H1 (cell line): ENCODE results near the gene STIM1. TPM values are rescaled to one million over a fixed set of nuclear protein-coding genes. Genes with fewer than 3 reads are reported as not detected.

Experiments used
- CTCF ChIA-PET: fragments of 300-600 bp; sonication (Branson Sonifier 250); formaldehyde crosslinking; loops from one replicate; lab custom pipeline; 2021; ENCODE audit not compliant: partially characterized antibody; lab: Charles Lee
- POLR2A ChIA-PET: fragments of 300-600 bp; sonication (Branson Sonifier 250); formaldehyde crosslinking; loops from one replicate; lab custom pipeline; 2021; ENCODE audit warnings: inconsistent platforms; ENCODE audit not compliant: partially characterized antibody; lab: Charles Lee
- DNase-seq, 2 experiments: peaks; one replicate each; pipeline versions ENCODE4 v3.0.0 to v3.0.0-alpha.2; 2010 to 2022; ENCODE audit warnings: low spot score in 2 of 2, low read depth in 1 of 2, mixed read lengths in 1 of 2
- FAIRE-seq: peaks from 2 replicates; lab custom pipeline; 2011; peaks lifted over from hg19 to GRCh38; lab: Jason Lieb, UNC
- H2AFZ ChIP-seq: 2 replicates; pipeline ENCODE4 v1.8.1; 2012; ENCODE audit warnings: low read length, inconsistent platforms
- H2AK5ac ChIP-seq: 2 replicates; pipeline ENCODE4 v1.6.1; 2013; ENCODE audit warnings: low read depth, low read length
- H2BK120ac ChIP-seq: replicated peaks from 2 replicates; pipeline ENCODE3; 2013; ENCODE audit warnings: low read depth, low read length, inconsistent platforms
- H2BK12ac ChIP-seq: 2 replicates; pipeline ENCODE4 v1.6.1; 2013; ENCODE audit warnings: low read depth, low read length
- H2BK15ac ChIP-seq: 2 replicates; pipeline ENCODE4 v1.6.1; 2013; ENCODE audit warnings: low read length
- H2BK20ac ChIP-seq: 2 replicates; pipeline ENCODE4 v1.6.1; 2013; ENCODE audit warnings: low read length
- H2BK5ac ChIP-seq: 2 replicates; pipeline ENCODE4 v1.6.1; 2013; ENCODE audit warnings: low read depth, low read length
- H3K14ac ChIP-seq: 2 replicates; pipeline ENCODE4 v1.6.1; 2013; ENCODE audit warnings: inconsistent platforms; ENCODE audit not compliant: insufficient read length
- H3K18ac ChIP-seq: 2 replicates; pipeline ENCODE4 v1.6.1; 2013; ENCODE audit warnings: low read length; ENCODE audit errors: extremely low read depth
- H3K23ac ChIP-seq: 2 replicates; pipeline ENCODE4 v1.6.1; 2013; ENCODE audit warnings: inconsistent platforms; ENCODE audit not compliant: insufficient read length
- H3K23me2 ChIP-seq: 2 replicates; pipeline ENCODE4 v1.6.1; 2013; ENCODE audit warnings: low read depth, low read length
- H3K27ac ChIP-seq: 2 replicates; pipeline ENCODE4 v1.6.1; 2011; ENCODE audit warnings: low read depth, low read length, inconsistent platforms
- H3K27me3 ChIP-seq, 4 experiments: replicated peaks in 1 of 4; 1 replicate in 1 of 4; 2 replicates in 3 of 4; pipeline versions ENCODE4 v1.6.1 to v1.8.1; 2011 to 2013; ENCODE audit warnings: low read length in 3 of 4, mild to moderate bottlenecking in 3 of 4, inconsistent platforms in 2 of 4, mixed read lengths in 2 of 4, moderate library complexity in 1 of 4; ENCODE audit not compliant: control insufficient read depth in 3 of 4, insufficient read depth in 3 of 4; ENCODE audit errors: extremely low read depth in 1 of 4
- H3K36me3 ChIP-seq, 4 experiments: 2 replicates each; pipeline versions ENCODE4 v1.6.1 to v1.8.1; 2011 to 2013; ENCODE audit warnings: mild to moderate bottlenecking in 4 of 4, low read length in 3 of 4, moderate library complexity in 2 of 4, control low read depth in 1 of 4, inconsistent platforms in 1 of 4; ENCODE audit not compliant: insufficient read depth in 4 of 4, control insufficient read depth in 2 of 4
- H3K4ac ChIP-seq: replicated peaks from 2 replicates; pipeline ENCODE3; 2013; ENCODE audit warnings: low read length, low read depth, mixed read lengths, inconsistent platforms; ENCODE audit not compliant: insufficient read length
- H3K4me1 ChIP-seq, 4 experiments: replicated peaks in 1 of 4; 1 replicate in 1 of 4; 2 replicates in 3 of 4; pipeline versions ENCODE4 v1.6.1 to v1.8.1; 2011 to 2013; ENCODE audit warnings: low read length in 3 of 4, inconsistent platforms in 2 of 4, mixed read lengths in 1 of 4; ENCODE audit not compliant: insufficient read depth in 4 of 4, control insufficient read depth in 3 of 4
- H3K4me2 ChIP-seq, 2 experiments: 2 replicates each; pipeline versions ENCODE4 v1.6.1 to v1.8.1; 2011 to 2013; ENCODE audit warnings: low read depth in 2 of 2, low read length in 2 of 2, control low read depth in 1 of 2, inconsistent platforms in 1 of 2, mild to moderate bottlenecking in 1 of 2; ENCODE audit not compliant: insufficient read depth in 1 of 2
- H3K4me3 ChIP-seq, 4 experiments: fragments of 200-600, 300-600 bp in 1 of 4; sonication (generic), shearing (Covaris generic), sonication (Bioruptor Twin) in 1 of 4; 2 replicates each; pipeline versions ENCODE4 v1.5.1 to v1.8.1; 2011 to 2016; ENCODE audit warnings: low read length in 4 of 4, low read depth in 3 of 4, control low read depth in 2 of 4, inconsistent platforms in 2 of 4, mild to moderate bottlenecking in 2 of 4, mixed read lengths in 1 of 4, moderate library complexity in 1 of 4; ENCODE audit not compliant: insufficient read depth in 2 of 4; ENCODE audit errors: extremely low read depth in 1 of 4
- H3K56ac ChIP-seq: replicated peaks from 2 replicates; pipeline ENCODE3; 2013; ENCODE audit warnings: low read depth, mild to moderate bottlenecking, mixed read lengths, low read length, inconsistent platforms; ENCODE audit not compliant: insufficient read length
- H3K79me1 ChIP-seq: 2 replicates; pipeline ENCODE4 v1.6.1; 2013; ENCODE audit warnings: low read depth, low read length, control low read depth
- H3K79me2 ChIP-seq, 2 experiments: 2 replicates each; pipeline versions ENCODE4 v1.6.1 to v1.8.1; 2012 to 2013; ENCODE audit warnings: low read length in 2 of 2, mild to moderate bottlenecking in 2 of 2, inconsistent platforms in 1 of 2; ENCODE audit not compliant: insufficient read depth in 2 of 2, control insufficient read depth in 1 of 2
- H3K9ac ChIP-seq, 4 experiments: replicated peaks in 1 of 4; 1 replicate in 1 of 4; 2 replicates in 3 of 4; pipeline versions ENCODE4 v1.6.1 to v1.8.1; 2011 to 2013; ENCODE audit warnings: low read depth in 3 of 4, low read length in 3 of 4, control low read depth in 2 of 4, mild to moderate bottlenecking in 2 of 4, moderate library complexity in 2 of 4, inconsistent platforms in 1 of 4; ENCODE audit errors: extremely low read depth in 1 of 4
- H3K9me3 ChIP-seq, 2 experiments: 2 replicates each; pipeline versions ENCODE4 v1.6.1 to v1.8.1; 2012 to 2013; ENCODE audit warnings: mild to moderate bottlenecking in 2 of 2, moderate library complexity in 2 of 2, control low read depth in 1 of 2, inconsistent platforms in 1 of 2, low read depth in 1 of 2, low read length in 1 of 2, mixed read lengths in 1 of 2; ENCODE audit not compliant: insufficient read depth in 2 of 2
- H4K20me1 ChIP-seq, 2 experiments: replicated peaks in 1 of 2; 2 replicates each; pipeline versions ENCODE3 to v1.8.1; 2011 to 2013; ENCODE audit warnings: inconsistent platforms in 2 of 2, low read length in 2 of 2, mild to moderate bottlenecking in 1 of 2; ENCODE audit not compliant: insufficient read depth in 2 of 2, control insufficient read depth in 1 of 2
- H4K5ac ChIP-seq: 2 replicates; pipeline ENCODE4 v1.6.1; 2013; ENCODE audit warnings: low read length, low read depth, mixed read lengths, inconsistent platforms; ENCODE audit not compliant: insufficient read length
- H4K8ac ChIP-seq: 2 replicates; pipeline ENCODE4 v1.8.0; 2013; ENCODE audit warnings: mild to moderate bottlenecking, moderate library complexity, low read length, inconsistent platforms; ENCODE audit not compliant: insufficient read depth; ENCODE audit errors: extremely low read depth
- H4K91ac ChIP-seq: replicated peaks from 2 replicates; pipeline ENCODE3; 2013; ENCODE audit warnings: low read length, mixed read lengths, inconsistent platforms; ENCODE audit not compliant: insufficient read length
- CHD1 ChIP-seq: IDR thresholded peaks from 2 replicates; pipeline ENCODE4 v1.6.1; 2012; ENCODE audit warnings: low read depth, low read length, improper control_type of control experiment
- EGR1 ChIP-seq: IDR thresholded peaks from 2 replicates; pipeline ENCODE4 v1.6.1; 2011; ENCODE audit warnings: low read depth, low read length, borderline replicate concordance
- EP300 ChIP-seq, 2 experiments: IDR thresholded peaks; 1 replicate in 1 of 2; 2 replicates in 1 of 2; pipeline ENCODE4 v1.6.1; 2011 to 2012; ENCODE audit warnings: low read depth in 2 of 2, low read length in 2 of 2, mild to moderate bottlenecking in 2 of 2, borderline replicate concordance in 1 of 2, inconsistent platforms in 1 of 2, moderate library complexity in 1 of 2
- JUN ChIP-seq: IDR thresholded peaks from 2 replicates; pipeline ENCODE4 v1.6.1; 2011; ENCODE audit warnings: low read depth, mild to moderate bottlenecking, improper control_type of control experiment, low read length
- JUND ChIP-seq: IDR thresholded peaks from 2 replicates; pipeline ENCODE4 v1.6.1; 2011; ENCODE audit warnings: mild to moderate bottlenecking, improper control_type of control experiment, low read length
- PHF8 ChIP-seq: fragments of 200-600 bp; sonication (generic); conservative IDR thresholded peaks from 2 replicates; pipeline ENCODE4 v1.7.1; 2012; ENCODE audit warnings: low read depth, mild to moderate bottlenecking, inconsistent platforms, low read length, moderate library complexity
- POLR2A ChIP-seq, 2 experiments: IDR thresholded peaks; 1 replicate in 1 of 2; 2 replicates in 1 of 2; pipeline ENCODE4 v1.6.1; 2011; ENCODE audit warnings: low read depth in 2 of 2, low read length in 2 of 2, mild to moderate bottlenecking in 2 of 2; ENCODE audit errors: control extremely low read depth in 1 of 2
- RNF2 ChIP-seq: fragments of 200-900, 300-1000 bp; sonication (generic); IDR thresholded peaks from 2 replicates; pipeline ENCODE4 v1.7.1; 2016; ENCODE audit warnings: borderline replicate concordance, low read depth, mild to moderate bottlenecking, antibody characterized with exemption, low read length; ENCODE audit not compliant: poor library complexity, severe bottlenecking; ENCODE audit errors: missing control alignments
- TAF7 ChIP-seq: optimal IDR thresholded peaks from 2 replicates; pipeline ENCODE3; 2011; ENCODE audit warnings: low read depth, mild to moderate bottlenecking, inconsistent platforms, low read length, moderate library complexity, borderline replicate concordance
- TEAD4 ChIP-seq: IDR thresholded peaks from 2 replicates; pipeline ENCODE4 v1.6.1; 2012; ENCODE audit warnings: low read depth, low read length, inconsistent platforms, mixed read lengths
- WGBS, 2 experiments: shearing (Covaris generic) in 1 of 2; methylation state at CpG; one replicate each; pipeline versions ENCODE4 v1.1.6 to v1.1.7; 2013 to 2015; ENCODE audit warnings: low lambda C conversion rate in 2 of 2, mixed read lengths in 2 of 2, inconsistent platforms in 1 of 2, low coverage in 1 of 2, missing lambda C conversion rate in 1 of 2; ENCODE audit not compliant: insufficient replicate concordance in 2 of 2, insufficient coverage in 1 of 2, insufficient read length in 1 of 2; ENCODE audit errors: extremely low coverage in 1 of 2, missing lambda C conversion rate in 1 of 2; 5-methylcytosine and 5-hydroxymethylcytosine counted together
- polyA plus RNA-seq, 7 experiments: library from polyadenylated mRNA; depleted of rRNA in 3 of 7; stranded (reverse) in 5 of 7; unstranded in 2 of 7; fragments of >200 nt in 5 of 7; fragments of 200-250 nt in 2 of 7; gene quantifications; 1 replicate in 5 of 7; 2 replicates in 1 of 7; 4 replicates in 1 of 7; pipeline versions ENCODE4 v1.2.1 to v1.2.3, GENCODE V29; 2011 to 2013; ENCODE audit warnings: missing spikeins in 2 of 7, mixed read lengths in 2 of 7
- total RNA-seq: library from RNA; stranded (reverse); fragmentation: NEBNext Ultra II Directional; extraction: Animal tissue kit (Norgen Biotek cat#: 25700); gene quantifications from 2 replicates; pipeline ENCODE4 v1.2.1, GENCODE V29; 2021
- TF ChIP-seq, protein P1 (sequence below): IDR thresholded peaks from 2 replicates; pipeline ENCODE4 v1.6.1; 2012; ENCODE audit warnings: low read length, inconsistent platforms
- TF ChIP-seq, protein P2 (sequence below): IDR thresholded peaks from 2 replicates; pipeline ENCODE4 v1.6.1; 2012; ENCODE audit warnings: inconsistent platforms

The STIM1 gene
- total and polyA plus RNA-seq, 2 of the 8 experiments (the other 6 are each of a cell fraction or from before 2014, with no cell fraction given): 11.1 to 12.2 TPM

DNA sequence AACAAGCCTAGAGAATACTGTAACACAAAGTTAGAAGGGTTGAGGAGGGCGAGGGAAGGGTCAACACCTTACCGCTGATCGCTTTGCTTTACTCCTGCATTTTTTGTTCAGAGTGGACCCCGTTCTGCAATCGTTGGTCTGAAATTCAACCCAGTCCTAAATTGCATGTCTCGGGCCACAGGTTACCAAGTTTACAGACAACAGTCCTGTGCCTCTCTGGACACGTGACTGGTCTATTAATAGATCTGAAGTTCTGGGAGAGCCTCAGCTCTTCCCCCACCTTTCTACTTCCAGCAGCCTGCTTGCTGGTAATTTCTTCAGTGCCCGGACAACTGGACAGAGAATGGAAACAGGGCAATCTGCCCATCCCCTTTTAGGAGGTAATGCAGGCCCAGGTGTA lies 74.2 kb downstream of the STIM1 start:
- H2BK15ac ChIP-seq: no peak overlapping the region
- no peak overlapping the region for H4K5ac ChIP-seq
- no peak overlapping the region for H2BK120ac ChIP-seq
- no peaks in the 10 kb centered on the region for H3K4me1 ChIP-seq
- no peak overlapping the region for H2BK12ac ChIP-seq
- H3K4me3 ChIP-seq: no peak overlapping the region
- H3K4me2 ChIP-seq: no peak overlapping the region
- POLR2A ChIA-PET: no interaction called here
- H2AFZ ChIP-seq: no peak overlapping the region
- CTCF ChIA-PET: interaction anchor here (1.3 kb wide), 1 partner anchor 81 kb away, joined by 4 read pairs; no protein-coding TSS in a partner anchor
- no peak overlapping the region for H3K23ac ChIP-seq
- H3K79me1 ChIP-seq: no peaks in the 10 kb centered on the region
- no peaks in the 10 kb centered on the region for H3K27me3 ChIP-seq
- H3K27ac ChIP-seq: no peak overlapping the region
- H2BK5ac ChIP-seq: no peak overlapping the region
- H4K20me1 ChIP-seq: peaks cover 0 to 2% of the 10 kb centered on the region in 2 experiments
- H2AK5ac ChIP-seq: no peak overlapping the region
- no peak overlapping the region for H3K4ac ChIP-seq
- no peaks in the 10 kb centered on the region for H3K79me2 ChIP-seq
- no peaks in the 10 kb centered on the region for H3K36me3 ChIP-seq
- no peak overlapping the region for H3K18ac ChIP-seq
- no peak for FAIRE-seq
- no peak overlapping the region for H3K56ac ChIP-seq
- H3K23me2 ChIP-seq: no peaks in the 10 kb centered on the region
- no peak overlapping the region for H3K9ac ChIP-seq
- no peak overlapping the region for H2BK20ac ChIP-seq
- 93% methylated on average over 8 of the region's 8 CpGs; no CpG with 5 or more reads in 1 of the 2 experiments for WGBS, 2 experiments
- no peaks in the 10 kb centered on the region for H3K9me3 ChIP-seq
- no peak overlapping the region for H4K8ac ChIP-seq
- DNase-seq: no peak
- no peak overlapping the region for H3K14ac ChIP-seq
- no peak overlapping the region for H4K91ac ChIP-seq
- no peak for TF ChIP-seq JUN
- TF ChIP-seq, protein P1, sequence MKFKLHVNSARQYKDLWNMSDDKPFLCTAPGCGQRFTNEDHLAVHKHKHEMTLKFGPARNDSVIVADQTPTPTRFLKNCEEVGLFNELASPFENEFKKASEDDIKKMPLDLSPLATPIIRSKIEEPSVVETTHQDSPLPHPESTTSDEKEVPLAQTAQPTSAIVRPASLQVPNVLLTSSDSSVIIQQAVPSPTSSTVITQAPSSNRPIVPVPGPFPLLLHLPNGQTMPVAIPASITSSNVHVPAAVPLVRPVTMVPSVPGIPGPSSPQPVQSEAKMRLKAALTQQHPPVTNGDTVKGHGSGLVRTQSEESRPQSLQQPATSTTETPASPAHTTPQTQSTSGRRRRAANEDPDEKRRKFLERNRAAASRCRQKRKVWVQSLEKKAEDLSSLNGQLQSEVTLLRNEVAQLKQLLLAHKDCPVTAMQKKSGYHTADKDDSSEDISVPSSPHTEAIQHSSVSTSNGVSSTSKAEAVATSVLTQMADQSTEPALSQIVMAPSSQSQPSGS: no peak
- TF ChIP-seq, protein P2, sequence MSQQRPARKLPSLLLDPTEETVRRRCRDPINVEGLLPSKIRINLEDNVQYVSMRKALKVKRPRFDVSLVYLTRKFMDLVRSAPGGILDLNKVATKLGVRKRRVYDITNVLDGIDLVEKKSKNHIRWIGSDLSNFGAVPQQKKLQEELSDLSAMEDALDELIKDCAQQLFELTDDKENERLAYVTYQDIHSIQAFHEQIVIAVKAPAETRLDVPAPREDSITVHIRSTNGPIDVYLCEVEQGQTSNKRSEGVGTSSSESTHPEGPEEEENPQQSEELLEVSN: no peak
- no peak for TF ChIP-seq RNF2
- TF ChIP-seq EP300 (IDR thresholded peaks at IDR 0.05; ENCODE audit: borderline replicate concordance in 1 of 2, low read depth in 2 of 2, low read length in 2 of 2): no peak
- no peak for TF ChIP-seq POLR2A (IDR thresholded peaks at IDR 0.05; ENCODE audit: control extremely low read depth in 1 of 2, low read depth in 2 of 2, low read length in 2 of 2)
- no peak for TF ChIP-seq TAF7
- TF ChIP-seq JUND: no peak
- no peak for TF ChIP-seq PHF8
- no peak for TF ChIP-seq TEAD4
- TF ChIP-seq CHD1: no peak
- no peak for TF ChIP-seq EGR1
